Measurements from ENCODE around the gene PPP2R5D. TPM values are rescaled to one million over a fixed set of nuclear protein-coding genes. Genes with fewer than 3 reads are reported as not detected.

Gene PPP2R5D
- total and polyA plus RNA-seq, 2 of the 8 experiments (the other 6 are each of a cell fraction or from before 2014, with no cell fraction given): 52.1 to 55.7 TPM

DNA sequence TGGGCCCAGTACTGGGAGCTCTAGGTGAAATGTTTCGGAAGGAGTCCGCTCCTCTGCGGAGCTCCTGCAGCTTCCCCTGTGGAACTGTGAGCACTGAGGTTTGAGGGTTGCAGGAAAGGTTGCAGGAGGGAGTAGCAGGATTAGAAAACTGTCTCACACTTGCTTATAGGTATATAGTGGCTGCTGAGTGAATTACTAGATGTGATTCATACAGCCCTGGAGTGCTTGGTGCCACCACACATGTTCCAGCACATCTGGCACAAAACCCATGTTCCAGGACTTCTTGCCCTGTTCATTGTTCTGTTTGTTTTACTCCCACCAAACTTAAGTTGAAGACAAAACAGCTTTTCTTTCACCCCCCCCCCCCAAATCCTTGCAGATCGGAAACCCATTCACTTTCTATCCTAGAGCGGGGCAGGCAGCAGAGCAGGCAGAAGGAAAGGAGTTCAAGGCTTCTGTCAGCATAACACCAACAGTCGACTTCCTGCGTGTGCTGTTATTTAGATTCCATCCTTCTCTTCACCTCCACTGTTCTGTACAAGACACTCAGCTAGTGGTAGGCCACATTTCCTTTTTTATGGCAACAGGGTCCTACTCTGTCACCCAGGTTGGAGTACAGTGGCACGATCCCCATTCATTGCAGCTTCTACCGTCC, 4.7 kb upstream of the PPP2R5D start:
- Histone ChIP-seq H3K23ac (ENCODE audit: insufficient read length) (no peak overlapping the region), H4K20me1 (replicated peaks in 1 of 2; ENCODE audit: control insufficient read depth in 1 of 2, insufficient read depth in 2 of 2, low read length in 2 of 2) (peaks cover 0 to 1% of the 10 kb centered on the region in 2 experiments), H2BK20ac (ENCODE audit: low read length) (no peak overlapping the region), H3K27me3 (replicated peaks in 1 of 4; ENCODE audit: control insufficient read depth in 3 of 4, extremely low read depth in 1 of 4, insufficient read depth in 3 of 4, low read length in 3 of 4) (no peaks in the 10 kb centered on the region), H3K14ac (ENCODE audit: insufficient read length) (no peak overlapping the region), H2BK12ac (ENCODE audit: low read depth, low read length) (no peak overlapping the region), H3K23me2 (ENCODE audit: low read depth, low read length) (peaks cover 12% of the 10 kb centered on the region), H3K36me3 (ENCODE audit: control insufficient read depth in 2 of 4, insufficient read depth in 4 of 4, low read length in 3 of 4) (no peaks in the 10 kb centered on the region), H3K4me1 (replicated peaks in 1 of 4; ENCODE audit: control insufficient read depth in 3 of 4, insufficient read depth in 4 of 4, low read length in 3 of 4) (peaks cover 4 to 10% (median 6%) of the 10 kb centered on the region in 4 experiments; a peak in 3 of 7 replicates), H2BK120ac (replicated peaks; ENCODE audit: low read depth, low read length) (no peak overlapping the region), H3K4me2 (ENCODE audit: insufficient read depth in 1 of 2, low read depth in 2 of 2, low read length in 2 of 2) (peak overlapping the region; percentile 91 to 97), H4K5ac (ENCODE audit: insufficient read length, low read depth, low read length) (peak overlapping the region; percentile 20), H3K56ac (replicated peaks; ENCODE audit: insufficient read length, low read depth, low read length) (no peak overlapping the region), H4K8ac (ENCODE audit: extremely low read depth, insufficient read depth, low read length) (no peak overlapping the region), H3K18ac (ENCODE audit: extremely low read depth, low read length) (peak overlapping the region; percentile 44; the same call in 1 of the 2 replicates), H2AK5ac (ENCODE audit: low read depth, low read length) (no peak overlapping the region), H2BK5ac (ENCODE audit: low read depth, low read length) (peak overlapping the region; percentile 18; the same call in 1 of the 2 replicates), H3K79me1 (ENCODE audit: low read depth, low read length) (no peaks in the 10 kb centered on the region; the same call in 1 of the 2 replicates), H2AFZ (ENCODE audit: low read length) (peak overlapping the region; percentile 90), H3K4me3 (ENCODE audit: extremely low read depth in 1 of 4, insufficient read depth in 2 of 4, low read depth in 3 of 4, low read length in 4 of 4) (peak overlapping the region; percentile 67 to 92 (median 70); a peak in 7 of 8 replicates), H2BK15ac (ENCODE audit: low read length) (peak overlapping the region; percentile 66), H3K27ac (ENCODE audit: low read depth, low read length) (no peak overlapping the region), H3K4ac (replicated peaks; ENCODE audit: insufficient read length, low read depth, low read length) (peak overlapping the region; percentile 22), H3K9ac (replicated peaks in 1 of 4; ENCODE audit: extremely low read depth in 1 of 4, low read depth in 3 of 4, low read length in 3 of 4) (peak overlapping the region in 2 of 4 experiments; percentile 40 to 83; a peak in 5 of 7 replicates), H3K9me3 (ENCODE audit: insufficient read depth in 2 of 2, low read depth in 1 of 2, low read length in 1 of 2) (no peaks in the 10 kb centered on the region), H4K91ac (replicated peaks; ENCODE audit: insufficient read length, low read length) (no peak overlapping the region), H3K79me2 (ENCODE audit: control insufficient read depth in 1 of 2, insufficient read depth in 2 of 2, low read length in 2 of 2) (peaks cover 0 to 3% of the 10 kb centered on the region in 2 experiments; a peak in 1 of 4 replicates)
- ChIA-PET CTCF (ENCODE audit: partially characterized antibody) (interaction anchor here (0.8 to 4.4 kb wide), 10 partner anchors 9 to 288 kb away, joined by 3 to 33 read pairs (median 4); no protein-coding TSS in a partner anchor), POLR2A (ENCODE audit: partially characterized antibody) (interaction anchor here (0.6 to 3.8 kb wide), 22 partner anchors 8 to 495 kb away, joined by 3 to 27 read pairs (median 4); partner anchors contain the start of genes CNPY3, CUL7, GNMT and KLC4)
- no peak for FAIRE-seq
- TF ChIP-seq SRF (IDR thresholded peaks at IDR 0.05; ENCODE audit: low read depth, low read length) (no peak), FOSL1 (IDR thresholded peaks at IDR 0.05; ENCODE audit: insufficient read depth, low read depth, low read length) (no peak), CHD1 (IDR thresholded peaks at IDR 0.05; ENCODE audit: low read depth, low read length) (no peak), ASH2L (IDR thresholded peaks at IDR 0.05; ENCODE audit: low read length) (no peak), TCF12 (IDR thresholded peaks at IDR 0.05; ENCODE audit: low read depth, low read length) (no peak), EGR1 (IDR thresholded peaks at IDR 0.05; ENCODE audit: borderline replicate concordance, low read depth, low read length) (no peak), JUN (IDR thresholded peaks at IDR 0.05; ENCODE audit: low read depth, low read length) (no peak), SP2 (IDR thresholded peaks at IDR 0.05; ENCODE audit: low read length) (no peak), CREB1 (IDR thresholded peaks at IDR 0.05) (no peak), TEAD4 (IDR thresholded peaks at IDR 0.05; ENCODE audit: low read depth, low read length) (no peak)
- TF ChIP-seq, protein P1, sequence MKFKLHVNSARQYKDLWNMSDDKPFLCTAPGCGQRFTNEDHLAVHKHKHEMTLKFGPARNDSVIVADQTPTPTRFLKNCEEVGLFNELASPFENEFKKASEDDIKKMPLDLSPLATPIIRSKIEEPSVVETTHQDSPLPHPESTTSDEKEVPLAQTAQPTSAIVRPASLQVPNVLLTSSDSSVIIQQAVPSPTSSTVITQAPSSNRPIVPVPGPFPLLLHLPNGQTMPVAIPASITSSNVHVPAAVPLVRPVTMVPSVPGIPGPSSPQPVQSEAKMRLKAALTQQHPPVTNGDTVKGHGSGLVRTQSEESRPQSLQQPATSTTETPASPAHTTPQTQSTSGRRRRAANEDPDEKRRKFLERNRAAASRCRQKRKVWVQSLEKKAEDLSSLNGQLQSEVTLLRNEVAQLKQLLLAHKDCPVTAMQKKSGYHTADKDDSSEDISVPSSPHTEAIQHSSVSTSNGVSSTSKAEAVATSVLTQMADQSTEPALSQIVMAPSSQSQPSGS (IDR thresholded peaks at IDR 0.05; ENCODE audit: low read length): no peak
- 68% methylated on average over 9 of the region's 9 CpGs; no CpG with 5 or more reads in 1 of the 2 experiments for WGBS, 2 experiments (ENCODE audit: extremely low coverage in 1 of 2, insufficient coverage in 1 of 2, insufficient read length in 1 of 2, insufficient replicate concordance in 2 of 2, low coverage in 1 of 2, low lambda C conversion rate in 2 of 2, missing lambda C conversion rate in 1 of 2)
- DNase-seq (ENCODE audit: low read depth in 1 of 2, low spot score in 2 of 2): no peak

Data from H1 (cell line).